Measurements from ENCODE around the gene LIN28A.

The LIN28A gene

DNA sequence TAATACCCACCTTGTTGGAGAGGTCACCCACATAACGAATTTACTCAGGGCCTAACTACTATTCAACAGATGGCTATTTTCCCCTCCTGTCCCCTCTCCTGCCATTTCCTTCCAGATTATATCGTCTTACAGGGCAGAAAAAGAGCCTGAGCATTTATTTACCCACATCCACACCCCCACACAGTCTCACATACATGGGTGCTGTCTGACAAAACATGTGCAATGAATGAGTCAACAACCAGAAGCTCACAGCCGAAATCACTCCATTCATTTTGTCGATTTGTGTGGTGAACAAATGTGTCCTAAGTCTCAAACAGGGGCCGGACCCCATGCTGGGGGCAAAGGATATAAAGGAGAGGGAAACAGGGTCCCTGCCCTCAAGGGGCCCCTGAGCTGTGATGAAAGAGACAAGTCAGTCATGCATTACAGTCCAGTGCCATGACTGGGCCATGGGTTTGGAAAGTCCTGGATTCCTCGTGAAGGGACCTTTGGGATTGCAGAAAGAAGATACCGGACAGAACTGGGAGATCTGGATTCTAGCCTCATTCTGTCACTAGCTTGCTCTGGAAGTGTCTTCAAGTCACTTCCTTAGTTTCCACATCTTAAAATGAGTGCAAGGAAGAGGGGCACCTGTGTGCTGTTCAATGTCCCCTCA, 21.7 kb upstream of the LIN28A start:
- no peak for ATAC-seq

DNA sequence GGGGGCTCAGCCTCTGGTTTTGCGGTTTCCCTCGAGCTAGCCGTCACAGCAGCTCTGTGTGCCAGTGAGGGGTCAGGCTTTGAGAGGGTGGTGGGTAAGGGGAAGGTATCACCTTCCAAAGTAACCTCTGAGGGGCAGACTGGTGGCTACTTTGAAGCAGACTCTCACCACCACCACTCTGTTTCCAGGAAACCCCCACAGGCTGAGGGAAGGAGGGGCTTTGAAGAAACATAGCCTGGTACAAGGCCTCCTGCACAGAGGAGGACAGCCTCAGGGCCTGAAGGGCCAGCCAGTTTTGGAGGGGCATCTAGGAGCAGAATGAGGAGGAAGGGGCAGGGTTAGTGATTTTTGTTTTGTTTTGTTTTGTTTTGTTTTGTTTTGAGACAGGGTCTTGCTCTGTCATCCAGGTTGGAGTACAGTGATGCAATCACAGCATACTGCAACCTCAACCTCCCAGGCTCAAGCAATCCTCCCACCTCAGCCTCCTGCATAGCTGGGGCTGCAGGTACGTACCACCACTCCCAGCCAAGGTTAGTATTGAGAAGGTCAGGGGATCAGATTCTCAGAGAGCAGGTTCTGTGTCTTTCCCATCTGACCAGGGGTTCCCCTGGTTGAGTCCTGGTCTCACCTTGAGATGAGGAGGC, 20.9 kb upstream of the LIN28A start:
- ATAC-seq, result no peak

DNA sequence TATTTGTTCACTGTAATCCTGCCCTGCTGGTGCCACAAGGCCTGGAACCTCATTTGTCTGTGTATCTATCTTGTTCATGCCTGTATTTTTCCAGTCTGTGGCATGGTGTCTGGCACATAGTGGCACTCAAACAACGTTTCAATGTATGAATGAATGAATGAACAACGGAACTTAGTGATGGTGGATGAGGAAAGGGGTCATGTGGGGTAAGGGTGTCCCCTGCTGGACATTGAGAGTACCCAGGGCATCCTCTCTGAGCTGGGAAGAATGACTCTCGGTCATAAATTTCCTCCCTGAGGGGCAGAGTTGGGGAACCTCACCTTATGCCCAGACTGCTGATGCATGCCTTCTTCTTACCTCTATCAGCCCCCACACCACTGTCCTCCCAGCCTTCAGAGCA, 19.2 kb upstream of the LIN28A start:
- ATAC-seq, result peak; percentile 35 to 55

DNA sequence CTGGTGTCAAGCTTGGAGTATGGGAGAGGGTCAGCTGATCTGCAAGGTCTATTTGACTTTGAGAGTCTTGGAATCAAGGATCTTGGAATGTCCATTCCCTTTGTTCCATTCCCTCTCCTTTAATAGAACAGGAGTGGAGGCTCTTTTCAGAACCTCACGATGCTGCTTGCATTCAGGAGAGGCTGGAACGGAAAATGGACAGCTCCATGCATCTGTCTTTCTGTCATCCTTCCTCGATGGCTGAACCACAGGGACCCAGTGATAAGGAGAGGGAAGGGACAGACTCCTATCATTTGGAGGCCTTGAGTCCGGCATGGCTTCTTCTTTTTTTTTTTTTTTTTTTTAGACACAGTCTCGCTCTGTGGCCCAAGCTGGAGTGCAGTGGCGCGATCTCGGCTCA, 14.9 kb upstream of the LIN28A start:
- ATAC-seq, result no peak

DNA sequence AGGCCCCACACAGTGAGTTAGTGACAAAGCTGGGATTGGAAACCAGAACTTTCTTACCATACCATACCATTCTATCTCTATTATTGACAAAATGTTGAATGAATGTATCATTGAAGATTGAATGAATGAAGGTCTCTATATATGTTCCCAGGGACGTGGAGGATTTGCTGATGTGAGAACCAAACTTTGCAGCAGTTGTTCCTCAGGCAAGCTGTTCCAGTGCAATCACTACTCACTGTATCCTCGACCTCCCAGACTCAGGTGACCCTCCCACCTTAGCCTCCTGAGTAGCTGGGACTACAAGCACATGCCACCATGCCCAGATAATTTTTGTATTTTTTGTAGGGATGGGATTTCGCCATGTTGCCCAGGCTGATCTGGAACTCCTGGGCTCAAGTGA, 11.6 kb upstream of the LIN28A start:
- ATAC-seq, result no peak

DNA sequence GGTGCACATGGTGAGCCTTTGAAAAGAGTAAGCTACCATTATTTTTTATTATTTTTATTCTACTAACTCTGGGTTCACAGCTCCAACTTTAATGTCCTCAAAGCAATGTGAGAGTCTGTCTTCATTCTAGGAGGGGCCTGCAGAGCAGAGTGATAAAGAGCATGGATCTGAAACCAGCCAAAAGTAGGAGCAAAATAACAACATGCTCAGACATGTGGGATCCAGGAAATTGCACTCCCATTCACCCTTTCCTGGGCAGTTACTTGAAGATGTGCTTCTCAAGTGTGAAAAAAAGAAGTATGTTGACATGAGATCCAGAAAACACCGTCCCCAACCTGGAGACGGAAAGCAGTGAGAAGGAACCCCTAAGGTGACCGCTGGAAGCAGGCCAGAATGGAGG, 8.7 kb upstream of the LIN28A start:
- ATAC-seq, result no peak

DNA sequence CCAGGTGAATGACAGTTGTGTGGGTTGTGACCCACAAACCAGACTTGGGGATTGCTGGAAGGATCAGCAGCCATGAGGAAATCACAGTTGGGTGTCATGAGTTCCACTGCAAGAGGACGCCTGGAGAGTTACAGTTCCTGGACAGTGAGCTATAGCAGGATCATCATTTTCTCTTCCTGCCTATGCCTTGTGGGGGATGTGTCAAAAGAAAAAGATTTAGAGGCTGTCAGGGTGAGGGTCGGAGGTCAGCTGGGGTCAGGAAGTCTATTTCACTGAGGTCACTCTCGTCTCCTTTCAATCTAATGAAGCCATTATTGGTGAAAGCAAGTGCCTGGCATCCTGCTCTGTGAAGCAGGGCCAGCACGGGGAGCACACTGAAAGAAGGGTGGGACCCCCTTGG, 7.0 kb upstream of the LIN28A start:
- no peak for ATAC-seq

DNA sequence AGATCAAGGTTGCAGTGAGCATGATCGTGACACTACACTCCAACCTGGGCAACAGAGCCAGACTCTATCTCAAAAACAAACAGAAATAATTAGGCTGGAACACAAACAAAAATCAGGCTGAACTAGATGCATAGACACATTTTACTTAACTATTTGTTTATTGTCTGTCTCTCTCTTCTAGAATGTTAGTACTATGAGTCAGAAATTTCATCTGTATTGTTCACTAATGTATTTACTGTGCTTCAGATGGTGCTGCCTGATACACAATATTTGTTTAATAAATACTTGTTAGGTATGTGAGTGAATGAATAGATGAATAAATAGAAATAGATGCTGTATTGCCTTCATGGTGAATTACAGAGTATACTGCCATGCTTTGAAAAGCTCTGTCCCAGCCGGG, 6.0 kb upstream of the LIN28A start:
- ATAC-seq, result no peak

DNA sequence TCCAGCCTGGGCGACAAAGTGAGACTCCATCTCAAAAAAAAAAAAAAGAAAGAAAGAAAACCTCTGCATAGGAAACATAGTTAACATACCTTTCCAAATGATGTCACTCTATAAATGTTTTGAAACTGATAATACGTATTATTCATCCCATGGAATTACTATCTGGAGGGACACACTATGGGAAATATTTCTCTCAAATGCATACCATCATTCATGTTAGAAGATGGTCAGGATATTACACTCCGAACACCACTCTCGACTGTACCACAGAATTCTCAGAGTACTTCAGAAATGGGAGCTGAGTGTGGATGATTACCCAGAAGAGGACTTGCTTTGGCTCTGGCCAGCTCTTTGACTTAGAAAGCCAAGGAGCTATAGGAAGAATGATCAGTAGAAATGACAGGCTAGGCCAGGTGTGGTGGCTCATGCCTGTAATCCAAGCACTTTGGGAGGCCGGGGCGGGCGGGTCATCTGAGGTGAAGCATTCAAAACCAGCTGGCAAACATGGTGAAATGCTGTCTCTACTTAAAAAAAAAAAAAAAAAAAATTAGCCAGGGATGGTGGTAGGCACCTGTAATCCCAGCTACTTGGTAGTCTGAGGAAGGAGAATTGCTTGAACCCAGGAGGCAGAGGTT, 5.2 kb upstream of the LIN28A start:
- no peak for ATAC-seq

DNA sequence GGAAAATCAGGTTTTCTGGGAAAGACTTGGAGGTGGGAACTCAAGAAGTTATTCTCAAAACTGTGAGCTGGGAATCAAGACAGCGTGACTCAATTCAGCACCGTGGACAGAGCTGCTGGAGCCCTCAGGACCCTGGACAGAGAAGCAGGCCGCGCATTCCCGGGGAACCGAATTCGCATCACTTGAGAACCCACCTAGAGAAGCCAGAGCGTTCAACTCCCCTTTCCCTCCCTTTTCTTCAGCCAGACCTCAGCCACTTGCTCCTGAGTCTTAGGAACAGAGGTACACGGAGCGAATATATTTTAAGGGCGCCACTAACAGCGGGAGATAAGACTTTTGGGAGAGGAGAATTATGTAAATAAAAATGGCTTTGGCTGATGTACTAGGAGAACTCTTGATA, 2.0 kb upstream of the LIN28A start:
- ATAC-seq, result peak; percentile 69 to 78

DNA sequence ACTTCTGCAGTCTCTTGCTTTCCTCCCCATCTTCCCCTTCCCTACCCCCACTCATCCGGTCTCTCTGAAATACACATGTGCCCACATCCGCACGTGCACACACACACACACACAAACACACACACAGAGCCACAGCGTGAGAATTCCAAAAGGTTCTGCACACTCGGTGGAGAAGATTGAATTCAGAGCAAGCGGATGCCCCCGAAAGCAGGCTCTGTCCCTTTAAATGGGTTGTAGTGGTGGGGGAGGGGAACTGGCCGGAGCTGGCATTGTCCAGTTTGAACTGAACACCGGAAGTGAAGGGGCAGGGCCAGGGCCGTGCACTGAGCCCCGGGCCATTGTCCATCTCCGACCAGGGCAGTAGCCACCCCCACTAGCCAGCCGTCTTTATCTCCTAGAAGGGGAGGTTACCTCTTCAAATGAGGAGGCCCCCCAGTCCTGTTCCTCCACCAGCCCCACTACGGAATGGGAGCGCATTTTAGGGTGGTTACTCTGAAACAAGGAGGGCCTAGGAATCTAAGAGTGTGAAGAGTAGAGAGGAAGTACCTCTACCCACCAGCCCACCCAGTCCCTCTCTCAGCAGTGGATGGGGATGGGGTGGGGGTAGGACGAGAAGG, 1.3 kb upstream of the LIN28A start:
- ATAC-seq, result no peak

DNA sequence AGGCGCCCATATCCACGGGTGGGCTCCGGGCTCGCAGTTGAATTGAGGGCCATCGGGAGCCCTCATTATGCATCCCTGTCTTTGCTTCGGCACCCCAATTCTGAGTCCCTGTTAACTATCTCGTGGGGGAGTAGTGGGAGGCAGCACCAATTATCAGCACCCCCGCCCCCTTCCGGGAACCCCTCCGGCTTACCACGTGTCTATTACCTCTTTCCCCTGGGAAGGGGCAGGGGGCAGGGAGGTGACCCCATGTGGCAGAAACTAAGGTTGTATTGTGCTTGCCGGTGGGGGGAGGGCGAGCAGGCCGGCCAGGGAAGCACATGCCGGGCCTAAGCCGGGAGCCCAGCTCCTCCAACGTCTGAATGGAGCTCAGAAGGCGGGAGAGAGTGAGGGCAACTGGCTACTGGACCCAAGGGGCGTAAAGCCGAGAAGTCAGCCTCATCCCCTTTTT, 1.0 kb downstream of the LIN28A start:
- ATAC-seq, result no peak

DNA sequence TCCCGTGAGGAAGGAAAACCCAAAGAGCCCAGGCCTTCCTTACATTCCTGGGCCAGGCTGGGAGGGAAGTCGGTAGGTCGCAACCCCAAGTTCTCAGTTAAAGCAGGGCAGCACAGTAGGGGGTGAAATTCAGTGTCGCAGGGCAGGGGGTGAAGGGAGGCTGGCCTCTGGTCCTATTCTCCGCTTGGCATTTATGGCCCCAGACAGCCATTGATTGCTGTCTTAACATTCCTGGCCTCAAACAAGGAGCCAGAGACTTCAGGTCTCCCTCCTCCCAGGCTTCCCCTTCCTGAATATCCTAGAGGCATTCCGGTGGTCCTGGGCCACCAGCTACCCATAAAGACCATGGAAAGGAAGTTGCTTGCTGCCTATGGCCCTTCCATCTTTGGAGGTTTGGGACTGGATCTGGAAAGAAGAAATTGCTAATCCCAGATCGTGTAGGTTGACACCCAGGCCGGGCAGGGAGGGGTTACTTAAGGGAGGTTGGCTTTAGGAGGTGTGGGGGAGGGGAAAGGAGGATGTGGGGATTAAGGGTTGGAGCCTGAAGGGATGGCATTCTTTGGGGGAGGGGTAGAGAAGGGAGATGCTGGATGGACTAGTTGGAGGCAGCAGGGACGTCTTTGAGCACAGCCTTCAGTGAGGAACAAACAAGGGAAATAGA, 1.7 kb downstream of the LIN28A start:
- ATAC-seq, result no peak

DNA sequence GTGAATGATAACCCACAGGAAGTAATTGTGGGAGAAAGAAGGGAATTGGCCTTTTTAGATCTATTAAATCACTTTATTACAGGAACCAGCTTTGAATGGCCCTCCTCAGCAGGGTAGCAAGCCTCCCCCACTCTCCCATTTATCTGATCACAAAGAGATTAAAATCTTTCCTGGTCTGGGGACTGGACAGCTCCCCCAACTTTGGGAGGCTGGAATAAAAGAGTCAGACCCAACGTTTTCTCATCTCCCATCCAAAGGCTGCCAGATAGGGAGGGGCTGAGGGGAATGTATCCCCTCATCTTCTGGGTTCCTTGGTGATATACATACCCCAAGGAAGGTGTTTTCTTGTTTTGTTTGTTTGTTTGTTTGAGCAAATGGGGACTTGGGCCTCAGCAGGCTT, 2.4 kb downstream of the LIN28A start:
- no peak for ATAC-seq

DNA sequence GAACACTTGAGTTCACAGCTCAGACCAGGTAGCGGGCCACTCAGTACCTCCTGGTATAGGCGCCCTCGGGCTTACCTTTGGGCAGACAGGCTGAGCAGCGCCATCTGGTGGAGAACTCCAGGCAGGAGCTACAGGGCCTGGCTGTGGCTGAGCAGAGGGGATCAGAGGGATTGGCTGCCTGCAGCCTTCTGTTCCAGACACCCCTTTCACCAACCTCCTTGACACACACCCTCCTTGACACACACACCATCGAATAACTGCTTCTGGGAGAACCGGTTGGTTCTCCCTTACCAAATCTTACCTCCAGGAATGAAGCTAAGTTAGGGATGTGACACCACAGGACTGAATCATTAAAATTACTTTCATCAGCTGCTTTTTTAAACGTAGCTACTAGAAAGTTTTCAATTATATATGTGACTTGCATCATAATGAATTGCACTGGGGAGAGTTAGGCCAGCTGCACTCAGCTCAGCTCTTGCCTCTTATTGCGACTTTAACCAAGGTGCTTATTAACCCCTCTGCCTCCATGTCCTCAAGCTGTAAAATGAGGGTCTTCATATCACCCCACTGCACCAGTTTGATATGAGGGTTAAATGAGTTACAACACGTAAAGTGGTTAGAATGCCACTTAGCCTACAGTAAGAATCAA, 6.6 kb downstream of the LIN28A start:
- ATAC-seq, result peak; percentile 99 to 100

DNA sequence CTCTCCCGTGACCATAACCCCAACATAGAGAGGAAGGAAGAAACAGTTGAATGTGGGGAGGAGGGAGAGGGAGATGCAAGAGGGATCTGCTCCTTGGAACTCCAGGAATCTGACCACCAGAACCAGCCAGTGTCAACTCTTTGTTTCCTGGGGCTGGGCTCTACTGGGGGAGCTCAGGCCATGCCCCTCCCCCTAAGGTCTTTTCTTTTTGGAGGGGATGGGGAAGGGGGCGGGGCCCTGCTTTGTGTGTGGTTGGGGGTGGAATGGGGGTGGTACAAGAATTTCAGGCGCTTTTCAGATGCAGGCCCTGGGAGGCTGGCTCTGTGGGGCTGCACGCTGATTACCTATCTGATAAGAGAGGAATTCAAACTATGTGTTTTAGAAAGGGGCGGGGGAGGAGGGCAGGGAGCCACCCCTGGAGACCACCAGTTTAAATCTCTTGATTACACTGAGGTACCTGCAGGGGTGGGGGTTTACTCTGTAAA, 8.3 kb downstream of the LIN28A start:
- no peak for ATAC-seq

DNA sequence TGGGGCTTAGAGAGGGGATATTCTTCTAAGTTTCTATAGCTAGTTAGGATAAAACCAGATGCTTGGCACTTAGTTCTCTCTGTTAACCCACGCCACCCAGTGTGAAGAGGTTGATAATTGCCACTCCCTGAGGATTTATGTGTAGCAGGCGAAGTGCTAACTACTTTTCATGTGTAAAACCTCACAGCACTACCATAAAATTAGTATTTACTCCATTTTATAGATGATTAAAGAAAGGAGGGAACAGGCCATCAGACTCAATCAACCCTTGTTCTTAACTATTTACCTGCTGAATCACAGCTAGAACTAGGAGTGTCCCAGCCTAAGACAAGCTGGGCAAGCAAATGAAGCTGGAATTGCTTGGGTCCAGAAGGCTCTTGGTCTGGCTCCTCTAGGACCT, 8.9 kb downstream of the LIN28A start:
- ATAC-seq, result no peak

DNA sequence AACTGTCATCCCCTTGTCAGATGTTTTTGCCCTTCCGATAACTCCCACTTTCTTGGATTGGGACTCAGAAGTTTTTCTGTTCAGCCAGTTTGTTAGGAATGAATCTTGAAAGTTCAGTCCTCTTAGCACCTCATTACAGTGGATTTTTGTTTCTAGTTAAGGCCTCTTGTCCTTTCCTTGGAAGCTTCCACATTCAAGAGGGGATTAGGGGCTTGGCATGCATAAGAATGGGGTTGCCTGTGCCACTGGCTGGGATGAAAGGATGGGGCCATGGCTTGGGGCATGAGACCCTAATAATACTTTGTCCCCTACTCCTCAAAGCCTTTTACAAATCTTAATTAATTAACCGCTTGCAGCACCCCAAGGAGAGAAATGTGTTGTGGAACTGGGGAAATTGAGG, 19.1 kb downstream of the LIN28A start:
- no peak for ATAC-seq

DNA sequence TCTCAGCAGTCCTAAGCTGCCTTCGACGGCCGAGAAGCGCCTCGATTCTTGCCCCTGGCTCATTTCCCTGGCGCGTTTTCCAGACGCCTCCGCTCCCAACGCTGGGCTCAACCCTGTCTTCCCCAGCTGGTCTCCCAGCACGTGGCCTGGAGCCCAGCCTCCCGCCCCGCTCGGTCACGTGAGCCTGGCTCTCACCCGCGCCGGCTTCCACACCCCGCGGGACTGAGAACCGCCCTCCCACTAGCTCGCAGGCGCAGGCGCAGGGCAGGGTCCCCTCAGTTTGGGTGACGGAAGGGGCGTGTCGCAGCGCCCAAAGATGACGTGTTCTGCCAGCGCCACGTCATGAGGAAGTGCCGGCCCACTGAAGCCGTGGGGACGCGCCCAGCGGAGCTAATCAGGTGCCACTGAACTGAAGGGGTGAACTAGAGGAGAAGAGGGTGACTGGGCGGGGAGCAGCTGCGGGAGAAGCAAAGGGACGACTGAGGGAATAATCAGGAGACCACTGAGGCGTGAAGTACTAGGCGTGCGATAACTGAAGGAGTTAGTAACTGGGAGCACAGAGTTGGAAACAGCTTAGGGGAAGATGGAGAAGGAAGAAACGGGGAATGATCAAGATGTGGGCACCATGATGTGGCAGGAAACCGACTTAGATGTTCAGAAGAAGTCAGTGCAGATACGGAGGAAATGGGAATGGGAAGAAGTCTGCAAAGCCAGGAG, 21.5 kb downstream of the LIN28A start, which contains the start of gene DHDDS:
Gene DHDDS (plus strand): TSS at position 343 of the 717 bp plus-strand sequence. CDS start 625 bp downstream, outside the sequence.
- ATAC-seq, result peak; percentile 96 to 97

DNA sequence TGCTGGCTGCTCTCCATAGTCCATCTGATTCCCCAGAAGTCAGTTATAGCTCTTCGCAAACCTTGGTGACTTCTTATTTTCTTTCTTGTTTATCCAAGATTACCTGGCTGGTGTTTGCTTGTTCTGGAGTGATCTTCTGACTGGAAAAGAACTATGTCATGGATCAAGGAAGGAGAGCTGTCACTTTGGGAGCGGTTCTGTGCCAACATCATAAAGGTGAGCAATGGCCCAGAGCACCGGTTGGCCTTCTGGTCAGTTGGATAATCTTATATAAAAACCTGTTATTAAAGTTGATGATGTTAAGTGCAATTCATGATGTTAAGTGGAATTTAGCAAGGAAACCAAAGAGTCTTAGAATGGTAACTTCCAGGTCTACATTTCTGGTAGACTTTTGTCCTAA, 22.2 kb downstream of the LIN28A start:
- ATAC-seq, result no peak

DNA sequence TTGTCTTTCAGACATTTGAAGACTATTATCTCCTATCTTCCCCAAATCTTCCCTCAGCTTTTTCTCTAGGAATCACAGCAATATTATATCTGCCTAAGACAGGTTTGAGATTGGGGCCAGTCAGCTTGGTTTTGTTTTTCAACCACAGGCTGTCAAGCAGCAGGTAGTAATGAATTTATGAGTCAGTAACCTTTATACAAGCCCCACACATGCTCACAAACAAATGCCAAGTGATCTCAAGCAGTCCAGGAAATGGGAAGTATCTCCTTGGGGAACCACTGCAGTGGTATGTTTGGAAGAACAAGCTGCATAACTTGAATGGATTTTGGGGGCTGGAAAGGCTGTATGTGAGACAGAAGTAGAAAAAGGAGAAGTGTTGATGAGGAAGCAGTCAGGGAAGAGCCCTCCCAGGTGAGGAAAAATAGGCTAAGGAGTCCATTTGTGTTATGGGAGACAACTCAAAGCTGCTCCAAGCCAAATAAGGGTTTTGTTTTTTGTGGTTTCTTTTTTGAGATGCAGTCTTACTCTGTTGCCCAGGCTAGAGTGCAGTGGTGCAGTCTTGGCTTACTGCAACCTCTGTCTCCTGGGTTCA, 23.6 kb downstream of the LIN28A start:
- ATAC-seq, result no peak

Measured in activated CD4-positive, CD25-positive, alpha-beta regulatory T cell treated with anti-CD3 and anti-CD28 coated beads, Interleukin-2, amount 50 U/mL, for 24 hours (primary cell).